GM18951 (cell line): ENCODE results near the gene CERS3.

ENCODE experiments used
- POLR2A ChIP-seq: IDR thresholded peaks from 4 replicates; pipeline ENCODE4 v1.6.1; 2011; ENCODE audit warnings: mild to moderate bottlenecking; ENCODE audit not compliant: insufficient read length, insufficient read depth; ENCODE audit errors: extremely low read depth
- in situ Hi-C: fragments of 300-500 bp; cut with MboI; formaldehyde crosslinking; loops from one replicate; pipeline ENCODE4 v1.12.0; 2022; ENCODE audit warnings: low sequenced_read_pairs, mixed read lengths, inconsistent platforms; ENCODE audit not compliant: unreplicated experiment

Gene CERS3

GRCh38 chr15:100464888-100465287 lies 63.9 kb downstream of the CERS3 start:
- no peak for TF ChIP-seq POLR2A
- in situ Hi-C loops: no loop called here

- no peak for TF ChIP-seq POLR2A
- in situ Hi-C loops: no loop called here
Measured at GRCh38 chr15:100464256-100464655, 64.5 kb downstream of the CERS3 start.

- in situ Hi-C loops: no loop called here
- no peak for TF ChIP-seq POLR2A
Measured at GRCh38 chr15:100463515-100463914, 65.2 kb downstream of the CERS3 start.

DNA sequence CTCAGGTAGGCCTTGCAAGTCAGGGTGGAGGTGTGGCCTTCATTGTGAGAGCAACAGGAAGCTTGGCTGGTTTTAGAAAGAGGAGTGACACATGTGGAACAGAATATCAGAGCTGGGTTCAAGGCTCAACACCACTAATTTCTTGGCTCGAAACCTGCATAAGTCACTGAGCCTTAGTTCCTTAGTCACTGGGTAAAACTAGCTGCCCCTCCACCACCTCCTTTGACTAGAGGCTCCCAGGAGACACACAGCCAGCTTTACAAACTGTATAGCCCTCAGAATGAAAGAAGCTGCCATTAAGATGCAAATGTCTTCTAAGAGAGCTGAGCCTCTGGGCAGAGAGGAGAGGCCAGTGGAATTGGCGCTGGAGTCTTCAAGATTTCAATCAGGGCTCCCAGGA lies 67.7 kb downstream of the CERS3 start:
- in situ Hi-C loops: no loop called here
- TF ChIP-seq POLR2A: no peak

DNA sequence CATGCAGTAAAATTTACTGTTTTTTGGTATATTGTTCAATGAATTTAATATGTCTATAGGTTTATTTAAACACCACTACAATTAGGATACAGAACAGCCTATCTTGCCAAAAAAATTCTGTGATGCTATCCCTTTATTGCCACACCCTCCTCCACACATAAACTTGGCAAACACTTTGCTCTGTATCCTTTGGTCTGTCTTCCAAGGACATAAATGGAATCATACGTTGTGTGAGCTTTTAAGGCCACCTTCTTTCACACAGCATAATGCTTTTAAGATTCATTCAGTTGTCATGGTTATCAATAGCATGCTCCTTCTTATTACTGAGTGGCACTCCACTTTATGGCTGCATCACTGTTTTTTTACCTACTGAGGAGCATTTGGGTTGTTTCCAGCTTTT lies 71.5 kb downstream of the CERS3 start:
- in situ Hi-C loops: no loop called here
- no peak for TF ChIP-seq POLR2A

- TF ChIP-seq POLR2A: no peak
- in situ Hi-C loops: no loop called here
Measured at GRCh38 chr15:100454148-100454547, 74.6 kb downstream of the CERS3 start.

- no peak for TF ChIP-seq POLR2A
- in situ Hi-C loops: loop anchor here (10.0 kb wide), 1 partner anchor 626 kb away; no protein-coding TSS in a partner anchor
Measured at GRCh38 chr15:100448481-100448880, 80.3 kb downstream of the CERS3 start.

- in situ Hi-C loops: loop anchor here (10.0 kb wide), 1 partner anchor 634 kb away; no protein-coding TSS in a partner anchor
Measured at GRCh38 chr15:100441063-100441462, 87.7 kb downstream of the CERS3 start.

GRCh38 chr15:100439514-100439913 lies 89.2 kb downstream of the CERS3 start:
- in situ Hi-C loops: no loop called here
- no peak for TF ChIP-seq POLR2A

- TF ChIP-seq POLR2A: no peak
- in situ Hi-C loops: no loop called here
Measured at GRCh38 chr15:100438570-100438969, 90.2 kb downstream of the CERS3 start.

- in situ Hi-C loops: no loop called here
- no peak for TF ChIP-seq POLR2A
Measured at GRCh38 chr15:100437261-100437660, 91.5 kb downstream of the CERS3 start.

DNA sequence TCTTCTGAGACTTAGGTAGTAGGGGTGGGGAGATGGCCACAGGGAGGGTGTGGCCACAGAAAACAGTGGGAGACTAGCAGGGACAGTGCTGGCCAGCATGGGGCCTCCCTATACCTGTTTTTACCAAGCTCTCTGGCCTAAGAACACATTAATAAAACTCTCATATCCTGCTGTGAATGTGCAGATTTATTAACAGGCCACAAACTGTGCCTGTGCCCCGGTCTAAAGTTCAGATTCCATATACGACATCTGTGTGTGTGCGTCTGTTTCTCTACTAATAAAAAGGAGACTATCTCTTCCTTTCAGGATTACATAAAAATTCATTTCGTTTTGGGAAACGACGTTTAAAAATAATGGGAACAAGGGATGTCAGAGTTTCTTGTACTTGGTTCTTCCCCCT lies 94.2 kb downstream of the CERS3 start:
- in situ Hi-C loops: no loop called here
- TF ChIP-seq POLR2A: no peak

DNA sequence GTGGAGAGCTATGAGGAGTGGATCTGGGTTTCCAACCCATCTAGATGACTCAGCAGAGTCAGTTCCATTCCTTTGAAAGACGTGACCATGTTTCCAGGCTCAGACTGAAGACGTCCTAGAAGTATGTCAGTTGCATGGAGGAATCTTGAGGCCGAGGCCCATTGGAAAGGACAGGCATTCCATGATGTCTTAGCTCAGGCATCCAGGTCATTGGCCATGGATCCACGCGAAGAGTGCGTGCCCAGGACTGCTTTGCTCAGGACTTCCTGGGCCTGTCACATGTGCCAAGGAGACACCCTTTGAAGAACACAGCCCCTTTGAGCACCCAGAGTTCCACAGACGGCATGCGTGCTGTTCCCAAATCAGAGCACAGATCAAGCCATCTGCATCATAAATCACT lies 94.7 kb downstream of the CERS3 start:
- no peak for TF ChIP-seq POLR2A
- in situ Hi-C loops: no loop called here

- TF ChIP-seq POLR2A: no peak
- in situ Hi-C loops: no loop called here
Measured at GRCh38 chr15:100433304-100433703, 95.4 kb downstream of the CERS3 start.

- TF ChIP-seq POLR2A: no peak
- in situ Hi-C loops: no loop called here
Measured at GRCh38 chr15:100430411-100430810, 98.3 kb downstream of the CERS3 start.
